ENCODE results near the gene TMEM184B.

GRCh38 chr22:38309614-38310517 is 37.1 kb upstream of the TMEM184B start:
- TF ChIP-seq CTCF (IDR thresholded peaks at IDR 0.05): no peak
- no peak for TF ChIP-seq EZH2phosphoT487 (IDR thresholded peaks at IDR 0.05)
